ENCODE results near the gene ATRNL1.

- TF ChIP-seq CTCF (IDR thresholded peaks at IDR 0.05 in 8 of 11, conservative IDR thresholded peaks at IDR 0.05 in 3 of 11) (no peak), POLR2AphosphoS5 (IDR thresholded peaks at IDR 0.05) (no peak)
Observed at GRCh38 chr10:115167751-115168150, 74.6 kb downstream of the ATRNL1 start.
